Glomerular endothelial cell (primary cell): ENCODE data around the gene PHC1. TPM values are rescaled to one million over a fixed set of nuclear protein-coding genes. Genes with fewer than 3 reads are reported as not detected.
"Not testable (repeated sequence)": the region's sequence is repeated elsewhere in the genome, so short reads cannot be mapped to it uniquely, and the experiment has no call there.

ENCODE experiments used
- DNase-seq: peaks from one replicate; pipeline ENCODE4 v3.0.0-alpha.2; 2011; ENCODE audit warnings: low read depth, low spot score; ENCODE audit errors: extremely low read depth
- total RNA-seq: library from RNA; depleted of rRNA; stranded (reverse); fragments of >200 nt; gene quantifications from 2 replicates; pipeline ENCODE4 v1.2.3, GENCODE V29; 2015

Gene PHC1
- total RNA-seq, 1 donor from 2014 or later, result 32.2 TPM

GRCh38 chr12:8907513-8907912, 6.8 kb upstream of the PHC1 start:
- DNase-seq, result no peak

GRCh38 chr12:8909752-8910151, 4.6 kb upstream of the PHC1 start:
- no peak for DNase-seq

- no peak for DNase-seq
Observed at GRCh38 chr12:8911606-8912268, 2.6 kb upstream of the PHC1 start.

- no peak for DNase-seq
Observed at GRCh38 chr12:8912914-8913313, 1.4 kb upstream of the PHC1 start.

- no peak for DNase-seq
Observed at GRCh38 chr12:8913702-8914032, 642 bp upstream of the PHC1 start.

GRCh38 chr12:8914716-8915526, 612 bp downstream of the PHC1 start:
- peak; percentile 4 for DNase-seq

- DNase-seq, result no peak
Observed at GRCh38 chr12:8916154-8916553, 1.8 kb downstream of the PHC1 start.

GRCh38 chr12:8917031-8917430, 2.7 kb downstream of the PHC1 start:
- DNase-seq, result no peak

GRCh38 chr12:8917751-8918150, 3.4 kb downstream of the PHC1 start:
- DNase-seq, result no peak

- not testable (repeated sequence) for DNase-seq
Observed at GRCh38 chr12:8919643-8920042, 5.3 kb downstream of the PHC1 start.

GRCh38 chr12:8922544-8922943, 8.2 kb downstream of the PHC1 start:
- DNase-seq, result no peak

GRCh38 chr12:8930655-8931323, 16.5 kb downstream of the PHC1 start:
- not testable (repeated sequence) for DNase-seq

GRCh38 chr12:8932464-8932863, 18.2 kb downstream of the PHC1 start:
- DNase-seq, result not testable (repeated sequence)

GRCh38 chr12:8934080-8934479, 19.8 kb downstream of the PHC1 start:
- DNase-seq, result not testable (repeated sequence)

- no peak for DNase-seq
Observed at GRCh38 chr12:8936735-8937134, 22.4 kb downstream of the PHC1 start.

GRCh38 chr12:8937842-8938442, 23.6 kb downstream of the PHC1 start:
- not testable (repeated sequence) for DNase-seq

GRCh38 chr12:8941691-8942478, 27.6 kb downstream of the PHC1 start:
- DNase-seq, result no peak

GRCh38 chr12:8943565-8944186, 29.4 kb downstream of the PHC1 start:
- no peak for DNase-seq

GRCh38 chr12:8946733-8947132, 32.4 kb downstream of the PHC1 start:
- DNase-seq, result no peak

GRCh38 chr12:8947737-8948136, 33.4 kb downstream of the PHC1 start:
- DNase-seq, result no peak
